Loucy (cell line): Measurements from ENCODE around the gene CRNKL1.

Source experiments
- EZH2phosphoT487 ChIP-seq: fragments of 200-600 bp; IDR thresholded peaks from 2 replicates; pipeline ENCODE4 v1.6.1; 2018; ENCODE audit warnings: antibody characterized with exemption, mild to moderate bottlenecking, moderate library complexity, borderline replicate concordance
- TF ChIP-seq, protein P1 (sequence below): fragments of 200-600 bp; sonication (generic); conservative IDR thresholded peaks from 2 replicates; pipeline ENCODE4 v1.5.1; 2014; ENCODE audit warnings: mild to moderate bottlenecking, antibody characterized with exemption, low read length

DNA sequence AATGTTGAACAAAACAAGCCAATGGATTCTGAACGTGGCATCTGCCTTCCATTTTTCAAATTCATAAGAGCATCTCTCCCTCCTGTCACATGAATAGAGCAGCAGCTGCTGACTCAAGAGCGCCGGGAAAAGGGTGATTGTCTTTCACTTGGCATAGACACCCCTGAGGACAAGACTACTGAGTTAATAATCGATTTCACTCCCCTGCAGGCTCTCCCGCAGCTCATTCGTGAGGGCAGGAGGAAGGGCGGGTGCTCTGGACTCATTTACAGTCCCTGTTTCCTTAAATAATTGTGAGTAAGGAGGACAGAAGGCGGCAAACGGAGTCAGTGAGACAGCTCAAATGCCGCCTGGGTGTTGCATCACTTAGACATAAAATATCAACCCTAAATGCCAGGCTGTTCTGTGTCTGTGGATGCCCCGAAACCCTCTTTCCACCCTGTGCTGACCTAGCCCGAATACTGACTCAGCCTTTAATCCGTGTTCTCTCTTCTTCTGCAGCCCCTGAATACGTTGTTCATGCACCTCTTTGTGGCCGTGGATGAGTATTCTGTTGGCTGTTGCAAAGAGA, 21.6 kb upstream of the CRNKL1 start:
- TF ChIP-seq, protein P1, sequence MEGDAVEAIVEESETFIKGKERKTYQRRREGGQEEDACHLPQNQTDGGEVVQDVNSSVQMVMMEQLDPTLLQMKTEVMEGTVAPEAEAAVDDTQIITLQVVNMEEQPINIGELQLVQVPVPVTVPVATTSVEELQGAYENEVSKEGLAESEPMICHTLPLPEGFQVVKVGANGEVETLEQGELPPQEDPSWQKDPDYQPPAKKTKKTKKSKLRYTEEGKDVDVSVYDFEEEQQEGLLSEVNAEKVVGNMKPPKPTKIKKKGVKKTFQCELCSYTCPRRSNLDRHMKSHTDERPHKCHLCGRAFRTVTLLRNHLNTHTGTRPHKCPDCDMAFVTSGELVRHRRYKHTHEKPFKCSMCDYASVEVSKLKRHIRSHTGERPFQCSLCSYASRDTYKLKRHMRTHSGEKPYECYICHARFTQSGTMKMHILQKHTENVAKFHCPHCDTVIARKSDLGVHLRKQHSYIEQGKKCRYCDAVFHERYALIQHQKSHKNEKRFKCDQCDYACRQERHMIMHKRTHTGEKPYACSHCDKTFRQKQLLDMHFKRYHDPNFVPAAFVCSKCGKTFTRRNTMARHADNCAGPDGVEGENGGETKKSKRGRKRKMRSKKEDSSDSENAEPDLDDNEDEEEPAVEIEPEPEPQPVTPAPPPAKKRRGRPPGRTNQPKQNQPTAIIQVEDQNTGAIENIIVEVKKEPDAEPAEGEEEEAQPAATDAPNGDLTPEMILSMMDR, result no peak
- TF ChIP-seq EZH2phosphoT487, result no peak
